ENCODE data around the gene CIB4. TPM values are rescaled to one million over a fixed set of nuclear protein-coding genes. Genes with fewer than 3 reads are reported as not detected.

Gene CIB4
- total RNA-seq, 1 donor from 2014 or later: not detected

DNA sequence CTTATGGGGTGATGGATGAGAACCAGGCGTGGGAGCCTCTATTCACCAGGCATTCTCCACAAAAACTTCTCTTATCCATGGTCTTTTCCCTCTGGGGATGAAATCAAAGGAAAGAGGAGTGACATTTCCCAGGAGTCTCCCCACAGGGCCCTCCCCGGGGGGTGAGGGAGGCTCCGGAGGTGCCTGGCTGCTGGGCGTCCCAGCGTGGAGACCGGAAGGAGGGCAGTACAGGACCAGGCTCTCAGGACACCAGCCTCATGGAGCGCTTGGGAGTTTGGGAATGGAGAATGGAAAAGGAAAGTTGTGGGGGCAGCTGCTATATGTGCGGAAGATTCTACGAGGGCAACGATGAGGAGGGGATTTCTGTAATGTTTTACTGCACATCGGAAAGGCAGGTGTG is 22.1 kb downstream of the CIB4 start:
- intact Hi-C loops (cut with DNase I): no loop called here
- TF ChIP-seq, protein P1, sequence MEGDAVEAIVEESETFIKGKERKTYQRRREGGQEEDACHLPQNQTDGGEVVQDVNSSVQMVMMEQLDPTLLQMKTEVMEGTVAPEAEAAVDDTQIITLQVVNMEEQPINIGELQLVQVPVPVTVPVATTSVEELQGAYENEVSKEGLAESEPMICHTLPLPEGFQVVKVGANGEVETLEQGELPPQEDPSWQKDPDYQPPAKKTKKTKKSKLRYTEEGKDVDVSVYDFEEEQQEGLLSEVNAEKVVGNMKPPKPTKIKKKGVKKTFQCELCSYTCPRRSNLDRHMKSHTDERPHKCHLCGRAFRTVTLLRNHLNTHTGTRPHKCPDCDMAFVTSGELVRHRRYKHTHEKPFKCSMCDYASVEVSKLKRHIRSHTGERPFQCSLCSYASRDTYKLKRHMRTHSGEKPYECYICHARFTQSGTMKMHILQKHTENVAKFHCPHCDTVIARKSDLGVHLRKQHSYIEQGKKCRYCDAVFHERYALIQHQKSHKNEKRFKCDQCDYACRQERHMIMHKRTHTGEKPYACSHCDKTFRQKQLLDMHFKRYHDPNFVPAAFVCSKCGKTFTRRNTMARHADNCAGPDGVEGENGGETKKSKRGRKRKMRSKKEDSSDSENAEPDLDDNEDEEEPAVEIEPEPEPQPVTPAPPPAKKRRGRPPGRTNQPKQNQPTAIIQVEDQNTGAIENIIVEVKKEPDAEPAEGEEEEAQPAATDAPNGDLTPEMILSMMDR (IDR thresholded peaks at IDR 0.05): no peak
- DNase-seq: peak; percentile 21
- peaks cover 15% of the 10 kb centered on the region for H3K4me1 ChIP-seq
- no peak overlapping the region for H3K4me3 ChIP-seq
- H3K36me3 ChIP-seq: no peaks in the 10 kb centered on the region
- no peak for ATAC-seq
- no peak overlapping the region for H3K27ac ChIP-seq
- no peaks in the 10 kb centered on the region for H3K9me3 ChIP-seq
- peaks cover 6% of the 10 kb centered on the region for H3K27me3 ChIP-seq (ENCODE audit: low read depth)

GRCh38 chr2:26618611-26619010 is 22.6 kb downstream of the CIB4 start:
- DNase-seq (peak; percentile 35), ATAC-seq (no peak)
- H3K27ac ChIP-seq: no peak overlapping the region
- TF ChIP-seq, protein P1 (IDR thresholded peaks at IDR 0.05): no peak
- intact Hi-C loops (cut with DNase I): no loop called here
- no peak overlapping the region for H3K4me3 ChIP-seq
- peaks cover 19% of the 10 kb centered on the region for H3K4me1 ChIP-seq
- peaks cover 6% of the 10 kb centered on the region for H3K27me3 ChIP-seq (ENCODE audit: low read depth)
- no peaks in the 10 kb centered on the region for H3K9me3 ChIP-seq
- no peaks in the 10 kb centered on the region for H3K36me3 ChIP-seq

- H3K36me3 ChIP-seq: no peaks in the 10 kb centered on the region
- H3K27ac ChIP-seq: no peak overlapping the region
- TF ChIP-seq, protein P1 (IDR thresholded peaks at IDR 0.05): no peak
- ATAC-seq (no peak), DNase-seq (no peak)
- peaks cover 6% of the 10 kb centered on the region for H3K27me3 ChIP-seq (ENCODE audit: low read depth)
- H3K4me1 ChIP-seq: peaks cover 29% of the 10 kb centered on the region
- no peak overlapping the region for H3K4me3 ChIP-seq
- intact Hi-C loops (cut with DNase I): no loop called here
- H3K9me3 ChIP-seq: no peaks in the 10 kb centered on the region
These were observed 23.5 kb downstream of the CIB4 start for GRCh38 chr2:26617588-26618083.

DNA sequence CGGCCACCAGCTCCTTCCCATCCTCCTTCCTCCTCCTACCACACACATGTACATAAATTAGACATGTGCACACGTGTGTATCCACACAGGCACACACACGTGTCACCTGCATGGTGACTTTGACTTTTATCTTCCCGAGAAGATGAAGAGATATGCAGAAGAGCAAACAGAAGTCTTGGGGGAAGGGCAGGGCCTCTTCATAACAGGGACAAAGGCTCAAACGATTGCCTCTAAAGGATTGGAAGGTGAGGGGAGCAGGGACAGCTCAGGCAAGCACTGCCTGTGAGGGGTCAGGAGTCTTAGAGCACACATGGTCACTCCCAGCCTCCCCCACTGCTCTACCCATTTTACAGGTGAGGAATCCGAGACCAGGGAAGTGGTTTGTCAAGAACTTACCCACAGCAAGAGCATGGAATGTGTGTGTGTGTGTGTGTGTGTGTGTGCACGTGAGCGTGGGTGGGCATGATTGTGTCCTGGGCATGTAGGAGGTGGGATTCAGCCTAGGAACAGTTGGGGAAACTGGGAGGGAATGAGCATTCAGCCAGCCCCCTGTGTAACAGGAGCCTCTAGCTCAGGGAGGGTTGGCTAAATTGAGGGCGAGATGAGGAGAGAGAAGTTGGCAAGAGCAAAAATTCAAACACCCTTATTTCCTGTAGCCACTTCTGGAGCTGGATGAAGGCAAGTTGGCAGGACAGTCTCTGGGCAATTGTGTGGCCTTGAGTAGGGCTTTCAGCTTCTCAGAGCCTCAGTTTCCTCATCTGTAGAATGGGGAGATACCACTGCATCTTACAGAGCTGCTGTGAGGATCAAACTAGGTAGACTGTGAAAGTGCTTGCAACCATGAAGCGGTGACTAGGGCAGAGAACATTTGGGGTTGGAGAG is 24.2 kb downstream of the CIB4 start:
- H3K4me3 ChIP-seq: no peak overlapping the region
- H3K36me3 ChIP-seq: no peaks in the 10 kb centered on the region
- TF ChIP-seq, protein P1 (IDR thresholded peaks at IDR 0.05): no peak
- intact Hi-C loops (cut with DNase I): no loop called here
- ATAC-seq (no peak), DNase-seq (no peak)
- no peak overlapping the region for H3K27ac ChIP-seq
- no peaks in the 10 kb centered on the region for H3K9me3 ChIP-seq
- H3K27me3 ChIP-seq (ENCODE audit: low read depth): peaks cover 6% of the 10 kb centered on the region
- peaks cover 36% of the 10 kb centered on the region for H3K4me1 ChIP-seq

DNA sequence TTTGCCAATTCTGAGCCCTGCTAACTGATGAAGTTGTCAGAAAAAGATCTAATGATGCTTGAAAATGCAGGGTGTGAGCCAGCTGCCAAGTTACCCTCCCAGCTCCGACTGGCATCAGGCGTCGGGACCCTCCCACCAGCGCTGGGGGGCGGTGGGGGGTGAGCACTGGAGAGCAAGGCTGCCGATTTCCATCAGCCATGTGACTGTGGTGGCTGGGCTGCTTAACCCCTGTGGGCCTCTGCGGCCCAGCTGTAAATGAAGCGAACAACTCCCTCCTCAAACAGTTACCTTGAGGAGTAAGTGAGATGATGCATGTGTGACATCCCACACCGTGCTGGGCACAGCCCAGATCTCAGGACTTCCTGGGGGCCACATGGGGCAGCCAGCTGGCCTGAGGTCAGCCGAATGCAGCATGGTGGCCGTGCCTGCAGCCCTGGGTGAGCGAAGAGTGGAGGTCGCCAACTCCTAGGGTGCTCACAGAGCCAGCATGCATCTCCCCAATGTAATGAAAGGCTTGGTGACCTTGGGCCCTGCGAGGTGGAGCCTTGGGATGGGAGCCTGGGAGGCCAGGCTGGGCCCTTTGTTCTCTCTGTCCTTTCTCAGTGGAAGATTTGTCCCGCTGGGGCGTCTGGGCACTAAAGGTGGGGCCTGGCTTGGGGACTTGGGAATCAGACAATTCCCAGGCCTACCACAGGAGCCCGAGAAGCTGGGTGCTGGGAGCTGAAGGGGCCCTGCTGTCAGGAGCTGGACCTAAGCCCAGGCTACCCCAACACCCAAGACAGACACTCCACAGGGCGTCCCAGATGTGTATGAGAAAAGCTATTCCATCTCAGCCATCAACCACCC is 25.1 kb downstream of the CIB4 start:
- Histone ChIP-seq H3K9me3 (no peaks in the 10 kb centered on the region), H3K27ac (peak overlapping the region; percentile 37), H3K36me3 (no peaks in the 10 kb centered on the region), H3K4me1 (peaks cover 40% of the 10 kb centered on the region), H3K27me3 (ENCODE audit: low read depth) (peaks cover 6% of the 10 kb centered on the region), H3K4me3 (no peak overlapping the region)
- TF ChIP-seq, protein P1 (IDR thresholded peaks at IDR 0.05): no peak
- ATAC-seq (no peak), DNase-seq (peak; percentile 29)
- intact Hi-C loops (cut with DNase I): no loop called here

Measured in lower lobe of right lung (tissue), 2 donors.